Activated CD4-positive, alpha-beta T cell treated with anti-CD3 and anti-CD28 coated beads for 48 hours (primary cell): ENCODE results near the gene PEDS1.
"Not testable (repeated sequence)": the region's sequence is repeated elsewhere in the genome, so short reads cannot be mapped to it uniquely, and the experiment has no call there.

Source experiments
- DNase-seq: peaks from one replicate; pipeline ENCODE4 v3.0.0-alpha.2; 2020

The PEDS1 gene

DNA sequence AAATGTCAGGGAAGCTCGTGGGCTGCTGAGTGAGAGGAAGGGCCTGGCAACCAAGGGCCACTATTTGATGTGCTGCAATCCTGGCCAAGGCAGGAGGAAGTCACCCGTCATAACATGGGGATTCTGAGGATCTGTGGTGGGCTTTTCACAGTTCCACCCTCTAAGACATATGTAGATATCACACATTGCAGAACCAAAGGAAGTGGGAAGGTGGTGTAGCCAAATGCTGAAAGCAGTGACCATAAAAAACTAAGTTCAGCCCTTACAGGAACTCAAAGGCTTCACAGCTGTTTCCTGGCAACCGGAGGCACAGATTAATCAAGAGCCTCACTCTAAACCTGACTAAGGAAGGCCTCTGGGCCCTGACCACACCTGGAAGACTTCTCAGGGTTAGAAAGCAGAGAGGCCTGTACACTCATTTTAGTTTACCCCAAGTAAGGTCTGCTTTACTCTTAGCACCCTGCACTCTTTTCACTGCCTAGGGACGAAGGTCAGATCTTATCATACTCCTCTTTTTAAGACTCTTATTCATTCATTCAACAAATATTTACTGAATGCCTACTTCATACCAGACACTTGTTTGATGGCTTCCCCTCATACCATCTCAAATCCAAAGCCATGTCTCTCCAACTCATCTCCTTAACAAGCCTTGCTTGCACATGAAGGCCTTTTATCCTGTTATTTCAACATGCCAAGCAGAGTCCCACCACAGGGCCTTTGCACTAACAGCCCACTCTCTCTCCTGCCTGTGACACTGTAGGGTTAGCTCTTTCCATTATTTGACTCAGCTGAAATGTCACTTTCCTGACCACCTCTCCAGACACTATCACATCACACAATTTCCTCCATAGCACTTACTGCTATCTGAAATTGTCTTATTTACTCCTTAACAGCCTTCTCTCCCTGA, 43.1 kb downstream of the PEDS1 start:
- peak; percentile 60 for DNase-seq

- DNase-seq = no peak
Measured at GRCh38 chr20:50108556-50109235, 44.8 kb downstream of the PEDS1 start.

DNA sequence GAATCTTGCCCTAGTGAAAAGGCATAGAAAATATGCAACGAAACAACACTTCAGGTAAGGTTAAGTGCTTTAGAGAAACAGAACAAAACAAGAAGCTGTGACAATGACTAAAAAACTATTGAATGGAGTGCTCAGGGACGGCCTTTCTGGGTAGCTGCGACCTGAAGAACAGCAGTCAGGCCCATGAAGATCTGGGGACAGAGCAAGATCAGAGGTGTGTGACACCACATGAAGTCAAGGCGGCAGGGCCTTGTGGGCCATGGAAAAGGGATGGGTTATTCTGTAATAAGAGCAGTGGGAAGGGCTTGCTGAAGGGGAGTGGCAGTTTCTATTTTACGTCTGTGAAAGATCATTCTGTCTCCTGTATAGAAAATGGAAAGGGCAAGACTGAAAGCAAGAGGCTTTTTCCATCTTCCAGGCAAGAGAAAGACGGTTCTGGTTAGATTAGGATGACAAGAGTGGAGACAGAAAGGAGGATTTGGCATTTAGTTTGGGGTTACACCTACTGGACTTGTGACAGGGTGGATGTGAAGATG, 45.7 kb downstream of the PEDS1 start:
- DNase-seq = no peak

- no peak for DNase-seq
Measured at GRCh38 chr20:50107086-50107660, 46.4 kb downstream of the PEDS1 start.

DNA sequence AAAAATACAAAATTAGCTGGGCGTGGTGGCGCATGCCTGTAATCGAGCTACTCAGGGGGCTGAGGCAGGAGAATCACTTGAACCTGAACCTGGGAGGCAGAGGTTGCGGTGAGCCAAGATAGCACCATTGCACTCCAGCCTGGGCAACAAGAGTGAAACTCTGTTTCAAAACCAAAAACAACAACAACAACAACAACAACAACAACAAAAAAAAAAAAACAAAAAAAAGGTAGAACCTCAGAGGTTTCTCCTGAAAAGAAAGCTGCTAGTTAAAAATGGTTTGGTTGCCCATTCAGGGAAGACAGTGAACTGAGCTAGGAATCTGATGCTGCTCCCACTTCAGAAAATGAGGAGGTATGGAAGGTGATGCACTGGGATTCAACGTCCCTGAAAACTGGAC, 46.9 kb downstream of the PEDS1 start:
- not testable (repeated sequence) for DNase-seq
